ENCODE measurements around the gene PALLD.

Gene PALLD

DNA sequence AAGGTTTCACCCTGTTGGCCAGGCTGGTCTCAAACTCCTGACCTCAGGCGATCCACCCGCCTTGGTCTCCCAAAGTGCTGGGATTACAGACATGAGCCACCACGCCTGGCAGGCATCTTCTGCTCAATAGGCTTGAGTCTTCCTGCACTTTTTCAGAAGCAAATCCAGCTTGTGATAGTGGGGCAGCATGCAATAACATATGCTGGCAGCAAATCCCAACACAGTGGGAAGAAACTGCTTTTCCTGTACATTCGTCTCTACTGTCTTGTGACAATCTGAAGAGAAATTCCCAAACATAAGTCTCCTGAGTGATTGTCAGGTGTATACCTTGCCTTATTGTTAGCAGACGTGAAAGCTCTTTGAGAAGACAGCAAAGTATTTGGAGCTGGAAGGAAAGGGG lies 145.7 kb downstream of the PALLD start:
- no peak for DNase-seq (ENCODE audit: low read depth in 1 of 2, low spot score in 1 of 2)

DNA sequence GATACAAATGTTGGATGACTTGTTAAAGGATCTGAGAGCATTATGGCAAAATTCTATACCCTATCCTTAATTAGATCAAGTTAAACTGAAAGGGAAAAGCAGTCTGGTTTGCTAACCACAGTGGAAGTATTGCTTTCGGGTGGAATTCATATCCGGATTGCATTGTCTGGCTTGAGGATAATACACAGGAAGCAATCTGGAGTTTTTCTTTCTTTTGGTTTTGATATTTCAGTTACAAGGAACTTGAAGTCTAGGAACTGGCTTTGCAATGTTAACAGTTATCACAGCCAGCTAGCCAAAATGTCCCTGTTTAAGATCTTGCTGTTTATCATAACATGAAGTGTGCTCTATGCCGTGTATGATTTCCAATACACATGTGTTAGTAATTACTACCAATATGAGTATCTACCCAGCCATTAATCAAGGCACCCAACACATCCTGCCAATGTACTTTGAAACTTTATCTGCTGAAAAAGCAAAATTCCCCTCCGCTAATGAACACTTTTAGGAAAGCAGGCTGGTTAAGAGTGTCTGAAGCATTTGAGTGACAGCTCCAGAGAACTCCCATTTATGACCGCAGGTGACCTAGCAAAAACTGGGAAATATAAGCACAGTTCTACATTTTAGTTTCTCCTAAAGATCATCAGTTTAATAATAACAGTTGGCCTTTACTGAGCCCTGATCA lies 146.4 kb downstream of the PALLD start:
- DNase-seq (ENCODE audit: low read depth in 1 of 2, low spot score in 1 of 2), result no peak

DNA sequence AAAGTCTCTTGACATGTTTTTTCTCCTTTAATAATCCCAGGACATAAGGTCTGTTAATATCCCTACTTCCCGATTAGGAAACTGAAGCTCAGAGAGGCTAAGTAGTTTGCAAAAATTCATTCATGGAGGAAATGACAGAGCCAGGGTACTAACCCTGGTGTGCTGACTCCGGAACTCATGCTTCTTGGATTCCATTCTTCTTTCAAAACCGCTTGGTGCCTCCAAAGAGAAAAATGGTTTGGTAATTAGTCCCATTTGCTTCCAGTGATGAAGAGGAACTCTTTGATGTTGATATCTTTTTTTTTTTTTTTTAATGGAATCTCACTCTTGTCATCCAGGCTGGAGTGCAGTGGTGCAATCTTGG lies 146.9 kb downstream of the PALLD start:
- DNase-seq (ENCODE audit: low read depth in 1 of 2, low spot score in 1 of 2), result no peak

DNA sequence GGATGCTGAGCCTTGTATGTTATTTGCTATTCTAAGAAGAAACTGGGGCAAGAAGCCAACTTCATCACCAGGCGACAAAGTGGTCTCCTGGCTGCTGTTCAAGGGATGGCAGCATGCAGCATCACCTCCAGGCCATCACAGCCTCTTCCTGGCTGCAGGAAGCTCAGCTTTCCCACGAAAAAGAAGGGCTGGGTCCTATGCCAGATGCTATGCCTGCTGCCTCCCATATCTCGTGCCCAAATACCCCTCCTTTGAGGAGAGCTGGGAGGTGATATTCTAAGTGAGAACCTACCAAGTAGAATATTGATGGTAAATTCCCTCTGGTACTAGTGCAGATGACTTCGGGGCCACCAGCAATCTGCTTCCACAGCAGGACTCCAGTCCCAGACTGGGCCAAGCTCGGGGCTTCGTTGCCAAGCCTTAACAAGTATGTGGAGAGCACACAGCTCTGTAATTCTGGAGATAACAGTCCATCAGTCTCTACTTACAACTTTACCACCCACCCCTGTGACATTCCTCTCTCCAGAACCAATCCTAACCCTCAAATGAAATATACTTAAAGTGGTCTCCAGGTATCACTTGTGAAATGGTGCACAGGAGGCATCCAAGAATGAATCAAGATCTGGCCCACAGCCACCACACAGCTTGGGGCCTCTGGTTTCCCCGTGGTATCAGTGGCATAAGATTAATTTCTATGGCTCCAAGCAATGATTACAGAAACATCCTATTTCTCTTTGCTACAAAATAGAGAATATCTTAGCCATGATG lies 149.3 kb downstream of the PALLD start:
- no peak for DNase-seq (ENCODE audit: low read depth in 1 of 2, low spot score in 1 of 2)

DNA sequence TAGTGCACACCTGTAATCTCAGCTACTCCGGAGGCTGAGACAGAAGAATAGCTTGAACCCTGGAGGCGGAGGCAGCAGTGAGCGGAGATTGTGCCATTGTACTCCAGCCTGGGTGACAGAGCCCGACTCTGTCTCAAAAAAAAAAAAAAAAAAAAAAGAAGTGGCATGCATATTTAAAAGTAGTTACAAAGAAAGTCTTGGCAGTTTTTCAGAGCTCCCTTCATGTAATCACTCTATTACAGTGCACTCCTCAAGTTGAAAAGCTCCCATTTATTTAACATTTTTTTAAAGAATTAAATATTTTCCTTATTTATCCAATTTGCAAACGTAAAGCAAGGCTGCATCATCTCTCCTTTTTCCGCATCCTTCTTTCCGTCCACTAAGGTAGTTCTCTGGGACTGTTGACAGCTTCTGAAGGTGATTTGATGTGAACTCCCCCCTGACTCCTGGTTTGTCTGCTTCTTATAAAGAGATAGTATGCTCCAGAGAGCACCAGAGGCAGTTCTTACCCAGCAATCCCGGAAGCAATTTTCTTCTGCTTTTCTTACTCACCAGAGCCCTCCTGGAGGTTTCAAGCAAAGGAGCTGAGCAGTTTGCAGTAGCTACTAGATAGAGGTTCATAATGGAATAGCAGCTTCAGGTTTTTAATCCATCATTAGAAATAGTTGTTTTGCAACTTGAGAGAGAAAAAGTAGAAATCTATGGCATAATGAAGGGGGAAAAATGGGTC lies 151.0 kb downstream of the PALLD start:
- DNase-seq (ENCODE audit: low read depth in 1 of 2, low spot score in 1 of 2), result no peak

DNA sequence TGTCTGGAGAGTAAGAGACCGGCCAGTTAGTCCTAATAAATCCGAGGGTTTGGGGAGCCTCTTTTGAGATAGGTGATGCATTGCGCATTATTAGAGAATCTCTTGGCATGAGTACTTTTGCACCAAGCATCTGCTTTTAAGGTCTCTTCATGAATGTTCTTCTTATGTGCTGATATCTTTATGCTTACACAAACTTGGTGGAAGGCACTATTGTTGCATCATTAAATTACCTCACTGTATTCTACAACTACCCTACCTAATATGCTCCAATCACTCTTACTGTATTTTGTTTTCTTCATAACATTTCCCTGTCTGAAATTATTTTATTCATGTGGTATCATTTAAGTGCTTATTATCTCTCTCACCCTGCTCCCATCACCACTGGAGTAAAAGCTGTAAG lies 151.6 kb downstream of the PALLD start:
- no peak for DNase-seq (ENCODE audit: low read depth in 1 of 2, low spot score in 1 of 2)

DNA sequence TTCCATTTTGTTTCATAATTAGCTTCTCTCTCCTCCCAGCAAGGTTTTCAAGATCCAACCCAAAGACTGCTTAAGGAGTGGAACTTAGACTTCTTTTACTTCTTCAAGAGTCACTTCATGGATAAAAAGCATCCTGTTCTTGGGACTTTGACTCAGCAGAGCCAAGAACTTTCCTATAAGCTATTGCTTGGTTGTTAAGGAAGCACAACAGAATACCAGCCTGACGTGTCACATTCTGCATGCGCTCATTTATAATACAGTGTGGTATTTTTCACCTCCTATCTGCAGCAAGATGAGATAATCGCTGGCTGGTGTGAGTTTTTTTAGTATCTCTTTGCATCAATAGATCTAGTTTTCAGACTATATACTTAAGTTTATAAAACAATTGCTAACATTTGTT lies 152.1 kb downstream of the PALLD start:
- DNase-seq (ENCODE audit: low read depth in 1 of 2, low spot score in 1 of 2), result no peak

DNA sequence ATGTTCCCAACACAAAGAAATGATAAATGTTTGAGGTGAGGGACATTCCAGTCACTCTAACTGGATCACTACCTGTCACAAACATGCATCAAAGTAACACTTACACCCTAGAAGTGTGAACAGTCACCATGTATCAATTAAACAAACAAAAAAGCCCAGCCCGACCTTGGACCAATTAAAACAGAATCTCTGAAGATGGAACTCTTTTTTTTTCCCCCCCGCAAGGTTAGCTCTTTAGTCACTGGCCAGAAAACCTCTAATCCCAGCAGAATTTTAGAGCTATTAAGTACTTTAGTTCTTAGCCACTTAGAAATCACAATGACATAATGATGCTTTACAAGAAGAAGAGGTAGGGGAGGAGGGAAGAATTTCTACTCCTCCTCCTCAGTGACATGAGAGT lies 154.5 kb downstream of the PALLD start:
- no peak for DNase-seq (ENCODE audit: low read depth in 1 of 2, low spot score in 1 of 2)

DNA sequence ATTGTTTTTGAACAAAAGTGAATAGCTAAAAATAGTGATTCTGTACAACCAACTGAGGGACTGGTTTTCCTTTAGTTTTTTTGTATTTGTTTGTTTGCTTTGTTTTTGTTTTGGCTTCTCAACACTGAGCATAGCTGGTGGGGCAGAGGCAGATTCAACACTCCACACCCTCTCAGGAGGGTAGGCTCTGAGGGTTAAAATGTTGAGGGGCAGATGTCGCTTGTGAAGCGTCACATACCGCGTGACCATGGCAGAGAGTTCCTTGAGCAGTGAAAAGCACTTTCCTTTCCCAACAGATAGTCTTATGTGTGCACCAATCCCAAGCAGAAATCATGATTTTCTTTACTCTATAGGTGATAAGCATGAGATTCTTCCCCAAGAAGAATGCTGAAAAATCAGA lies 155.0 kb downstream of the PALLD start:
- DNase-seq (ENCODE audit: low read depth in 1 of 2, low spot score in 1 of 2), result no peak

DNA sequence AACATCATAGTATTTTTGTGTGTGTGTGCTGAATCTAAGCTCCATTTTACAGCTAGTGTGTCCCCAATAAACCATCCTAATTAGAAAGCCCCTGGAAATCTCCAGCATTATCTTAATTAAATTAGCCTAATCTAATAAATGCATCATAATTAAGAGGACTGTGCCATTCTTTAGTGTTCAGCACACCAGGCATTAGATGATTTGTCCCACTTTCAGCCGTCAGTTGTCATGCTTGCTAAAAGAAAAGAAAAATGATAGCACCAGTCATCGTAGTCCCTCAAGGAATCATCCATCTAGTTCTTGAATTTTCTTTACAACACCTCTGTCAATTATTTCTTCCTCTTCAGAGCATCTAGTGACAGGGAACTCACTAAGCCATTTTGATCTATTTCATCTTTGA lies 155.9 kb downstream of the PALLD start:
- no peak for DNase-seq (ENCODE audit: low read depth in 1 of 2, low spot score in 1 of 2)

DNA sequence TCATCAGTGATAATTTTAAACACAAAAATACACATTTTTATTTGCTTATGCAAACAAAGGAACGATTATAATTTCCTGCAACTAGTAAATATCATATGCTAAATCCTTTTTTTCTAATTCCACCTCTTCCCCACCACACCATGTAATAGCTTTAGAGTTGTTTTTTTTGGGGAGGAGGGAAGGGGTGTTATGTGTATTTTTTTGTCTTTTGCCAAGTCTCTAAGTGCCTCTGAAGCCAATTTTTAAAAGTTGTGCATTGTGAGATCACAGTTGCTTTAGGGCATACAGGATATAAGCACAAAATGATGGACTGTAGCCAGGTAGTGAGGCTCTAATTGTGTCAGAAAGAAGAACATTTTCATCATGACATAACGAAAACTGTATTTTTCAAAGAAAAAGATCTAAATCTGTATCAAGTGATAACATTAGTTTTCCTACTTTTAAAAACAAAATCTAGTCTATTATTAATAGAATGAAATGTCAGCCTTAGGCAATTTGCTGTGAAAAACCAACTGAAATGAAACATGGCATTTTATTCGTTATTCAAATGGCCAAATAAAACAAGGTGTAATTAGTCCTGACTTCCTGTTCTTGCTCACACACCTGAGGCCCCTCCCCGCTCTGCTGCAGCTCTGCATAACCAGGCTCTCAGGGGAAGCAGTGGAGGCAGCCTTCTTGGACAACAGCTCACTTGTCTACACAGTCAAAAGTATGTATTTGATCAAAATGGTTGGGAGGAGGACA lies 157.4 kb downstream of the PALLD start:
- DNase-seq (ENCODE audit: low read depth in 1 of 2, low spot score in 1 of 2), result no peak

DNA sequence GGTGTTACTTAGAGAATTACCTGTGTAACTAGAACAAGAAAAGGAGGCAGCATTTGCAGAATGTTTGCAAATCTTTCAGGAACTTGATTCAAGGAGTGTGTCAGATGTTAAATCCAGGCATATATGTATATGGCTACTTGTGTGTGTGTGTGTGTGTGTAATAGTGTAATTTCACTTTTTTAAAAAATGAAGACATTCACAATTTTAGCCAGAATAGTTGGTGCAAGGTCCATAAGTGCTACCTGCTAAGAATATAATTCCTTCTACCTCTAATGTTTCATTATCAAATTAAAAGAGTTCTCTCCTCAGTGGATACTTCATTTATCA lies 158.0 kb downstream of the PALLD start:
- no peak for DNase-seq (ENCODE audit: low read depth in 1 of 2, low spot score in 1 of 2)

DNA sequence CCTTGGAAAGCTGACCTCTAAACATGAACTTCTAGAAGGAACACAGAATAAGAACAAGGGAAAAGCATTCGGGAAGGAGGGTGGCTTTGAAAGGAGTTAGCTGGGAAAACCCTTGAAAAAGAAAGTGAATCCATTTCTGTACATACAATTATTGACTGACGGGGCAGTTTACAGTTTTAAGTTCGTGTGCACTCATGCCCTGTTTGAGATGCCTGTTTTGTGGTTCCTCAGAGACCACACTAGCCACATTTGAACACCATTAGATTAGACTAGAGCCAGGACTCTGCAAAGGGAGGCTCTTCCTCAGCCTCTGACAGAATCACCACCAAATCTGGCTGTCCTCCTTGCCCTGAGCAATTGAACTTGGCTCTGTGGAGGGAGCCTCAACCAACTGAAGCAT lies 158.3 kb downstream of the PALLD start:
- DNase-seq (ENCODE audit: low read depth in 1 of 2, low spot score in 1 of 2), result no peak

DNA sequence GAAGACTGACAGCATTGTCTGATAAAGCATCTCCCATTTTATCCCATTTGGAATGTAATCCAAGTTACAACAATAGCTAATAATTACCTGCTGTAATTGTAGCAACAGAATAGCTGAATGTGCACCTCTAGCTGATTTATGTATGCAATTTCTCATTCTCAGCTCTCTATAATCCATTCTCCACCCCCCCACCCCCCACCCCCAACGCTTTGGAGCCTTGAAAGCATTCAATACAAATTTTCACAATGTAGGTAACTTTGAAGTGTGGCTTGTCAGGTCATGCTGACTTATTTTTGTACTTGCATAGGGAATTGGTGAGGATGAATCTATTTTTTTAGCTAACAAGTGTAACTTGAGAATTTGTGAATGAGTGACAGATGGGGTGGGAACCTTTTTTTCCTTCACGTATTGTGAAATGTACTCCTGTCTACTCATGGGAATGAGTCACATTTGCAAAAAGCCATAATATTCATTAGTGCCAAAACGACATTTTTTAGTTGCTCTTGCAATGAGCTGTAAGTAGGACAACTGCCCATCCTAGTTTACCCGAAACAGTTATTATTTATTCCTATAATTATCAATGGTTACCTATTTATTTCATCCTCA lies 159.3 kb downstream of the PALLD start:
- no peak for DNase-seq (ENCODE audit: low read depth in 1 of 2, low spot score in 1 of 2)

DNA sequence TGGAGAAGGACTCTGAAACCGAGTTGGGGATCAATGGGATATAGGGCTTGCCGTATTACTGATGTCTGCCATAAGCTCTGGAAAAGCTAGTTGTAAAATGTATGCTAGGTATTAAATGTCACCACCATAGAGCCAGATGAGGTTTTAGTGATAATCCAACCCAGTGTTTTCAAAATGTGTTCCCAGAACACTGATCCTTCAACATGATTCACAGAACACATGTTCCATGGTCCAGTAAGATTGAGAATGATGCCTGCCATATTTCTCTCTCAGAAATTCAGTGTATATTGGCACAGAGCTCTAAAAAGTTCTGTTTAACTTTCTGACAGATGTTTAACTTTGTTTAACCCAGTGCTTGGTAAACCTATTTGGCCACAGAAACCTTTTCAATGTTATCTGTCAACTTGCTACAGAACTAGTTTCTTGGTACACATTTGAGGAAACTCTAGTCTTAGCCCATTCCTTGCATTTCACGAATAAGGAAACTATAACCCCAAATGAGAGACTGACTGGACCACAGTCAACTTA lies 160.2 kb downstream of the PALLD start:
- DNase-seq (ENCODE audit: low read depth in 1 of 2, low spot score in 1 of 2), result no peak

DNA sequence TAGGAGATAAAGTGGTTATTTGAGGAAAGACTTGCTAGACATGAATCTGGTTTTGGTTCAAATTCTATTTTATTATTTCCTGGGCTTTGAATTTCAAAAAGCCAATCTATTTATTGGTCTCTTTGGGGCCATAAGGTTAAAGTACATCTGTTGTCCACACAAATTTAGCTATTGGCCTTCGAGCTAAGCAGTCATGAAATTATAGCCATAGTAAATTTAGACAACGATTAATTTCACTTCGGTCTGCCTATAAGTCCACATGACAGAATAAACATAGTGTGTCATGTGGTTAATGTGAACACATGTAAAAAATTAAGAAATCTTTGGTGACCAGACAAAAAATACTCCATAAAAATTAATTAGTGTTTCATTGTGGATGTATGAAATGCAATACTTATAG lies 161.9 kb downstream of the PALLD start:
- DNase-seq (ENCODE audit: low read depth in 1 of 2, low spot score in 1 of 2), result no peak

DNA sequence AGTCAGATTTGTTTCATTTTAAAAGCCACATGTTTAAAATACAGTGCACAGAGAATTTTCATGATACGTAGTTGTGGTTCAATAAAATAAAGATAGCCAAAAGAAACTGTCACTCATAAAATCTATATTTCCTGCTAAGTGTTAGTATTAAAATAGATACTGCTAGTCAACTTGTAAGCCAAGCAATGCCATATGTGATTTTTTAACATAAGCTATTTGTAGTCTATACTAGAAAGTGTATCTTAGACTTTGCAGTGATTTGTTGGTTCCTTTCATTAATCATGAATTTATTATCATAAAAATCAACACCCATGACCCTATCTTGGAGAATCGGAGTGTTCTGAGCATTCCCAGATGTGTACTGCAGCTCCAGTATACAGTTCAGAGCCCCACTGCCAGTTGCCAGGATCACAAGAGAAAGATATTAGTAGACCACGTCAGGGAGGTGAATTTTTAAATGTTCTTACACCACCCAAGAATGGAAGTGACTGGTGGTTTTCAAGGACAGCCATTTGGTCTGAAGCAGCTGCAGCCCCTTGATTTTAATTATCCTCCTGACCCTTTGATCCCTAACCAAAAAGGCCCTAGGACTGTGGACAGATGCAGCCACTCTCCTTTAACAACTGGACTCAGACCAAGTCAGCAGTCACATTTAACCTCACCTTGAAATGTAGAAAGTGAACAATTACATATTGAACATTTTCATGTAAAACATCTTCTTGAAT lies 163.1 kb downstream of the PALLD start:
- no peak for DNase-seq (ENCODE audit: low read depth in 1 of 2, low spot score in 1 of 2)

DNA sequence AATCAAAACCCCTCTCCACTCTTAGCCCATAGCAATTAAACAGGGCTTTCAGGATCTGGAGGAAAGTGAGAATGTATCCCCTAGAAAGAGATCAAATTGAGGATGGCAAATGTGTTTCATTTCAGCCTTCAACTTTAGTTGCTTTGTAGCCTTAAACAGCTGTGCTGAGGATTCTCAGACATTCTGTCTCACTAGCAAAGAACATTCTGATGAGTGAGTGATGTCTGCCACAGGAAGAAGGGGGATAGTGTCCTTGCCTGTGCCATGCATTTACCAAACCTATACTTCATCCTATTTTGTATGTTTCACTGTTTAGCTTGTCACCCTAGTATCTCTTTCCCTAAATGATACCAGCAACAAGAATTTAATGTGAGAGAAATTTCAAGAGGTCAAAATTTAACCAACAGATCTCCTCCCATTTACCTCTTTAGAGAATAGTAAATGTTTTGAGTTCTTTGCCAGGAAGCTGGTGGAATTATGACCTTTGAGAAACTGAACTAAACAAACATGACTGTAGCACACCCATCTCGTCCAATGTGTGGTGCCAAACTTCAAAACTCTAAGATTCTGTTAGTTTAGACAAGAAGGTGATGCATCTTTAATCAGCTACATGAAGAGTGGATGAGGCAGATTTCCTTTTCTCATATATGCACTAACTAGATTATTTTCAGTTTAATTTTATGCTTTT lies 165.6 kb downstream of the PALLD start:
- DNase-seq (ENCODE audit: low read depth in 1 of 2, low spot score in 1 of 2), result no peak

DNA sequence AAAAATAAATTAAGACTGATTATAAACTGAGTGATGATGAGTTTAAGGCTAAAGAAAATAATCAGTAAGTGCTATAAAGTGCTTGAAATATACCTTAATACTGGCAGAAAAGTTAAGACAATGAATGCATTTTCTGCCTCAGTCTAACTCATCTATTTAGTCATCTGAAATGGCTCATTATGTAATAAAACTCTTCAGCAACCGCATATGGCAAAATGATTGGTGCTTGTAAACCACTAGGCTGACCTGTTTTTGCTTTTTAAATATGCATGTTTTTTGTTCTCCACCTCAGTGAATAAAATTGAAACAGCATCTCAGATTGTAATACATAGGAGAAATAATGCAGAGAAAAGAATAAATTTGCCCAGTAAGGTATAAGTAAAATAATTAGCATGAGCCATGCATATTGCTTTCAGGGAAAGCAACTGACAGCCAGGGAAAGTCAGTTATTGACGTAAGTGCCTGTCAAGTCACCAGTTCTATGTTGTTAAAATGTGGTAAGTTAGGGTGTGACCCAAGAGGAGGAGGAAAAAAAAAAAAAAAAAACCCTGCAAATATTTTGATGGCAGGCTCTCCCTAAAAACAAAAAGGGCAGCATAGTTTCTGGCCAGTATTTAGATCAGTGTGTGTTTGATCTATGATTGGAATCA lies 167.5 kb downstream of the PALLD start:
- no peak for DNase-seq (ENCODE audit: low read depth in 1 of 2, low spot score in 1 of 2)
